HG03039 (cell line): ENCODE data around the gene GSX2.

Source experiments
- ATAC-seq: cut with Tn5 transposase; IDR thresholded peaks from one replicate; pipeline ENCODE4 v1.9.1; 2021; ENCODE audit warnings: mild to moderate bottlenecking, moderate library complexity; ENCODE audit not compliant: unreplicated experiment

The GSX2 gene

GRCh38 chr4:54076673-54077072 is 23.3 kb upstream of the GSX2 start:
- ATAC-seq: no peak

- ATAC-seq: no peak
Observed at GRCh38 chr4:54077812-54078211, 22.2 kb upstream of the GSX2 start.

- ATAC-seq: no peak
Observed at GRCh38 chr4:54082168-54082567, 17.8 kb upstream of the GSX2 start.

GRCh38 chr4:54085284-54085683 is 14.7 kb upstream of the GSX2 start:
- no peak for ATAC-seq

GRCh38 chr4:54089875-54090274 is 10.1 kb upstream of the GSX2 start:
- no peak for ATAC-seq

GRCh38 chr4:54090404-54090803 is 9.6 kb upstream of the GSX2 start:
- no peak for ATAC-seq

GRCh38 chr4:54090804-54091623 is 8.9 kb upstream of the GSX2 start:
- ATAC-seq: no peak

- peak; percentile 45 for ATAC-seq
Observed at GRCh38 chr4:54091637-54092404, 8.1 kb upstream of the GSX2 start.

- no peak for ATAC-seq
Observed at GRCh38 chr4:54092405-54093323, 7.3 kb upstream of the GSX2 start.

GRCh38 chr4:54093324-54094240 is 6.4 kb upstream of the GSX2 start:
- ATAC-seq: no peak

GRCh38 chr4:54094451-54094850 is 5.5 kb upstream of the GSX2 start:
- ATAC-seq: no peak

- ATAC-seq: no peak
Observed at GRCh38 chr4:54095110-54095825, 4.7 kb upstream of the GSX2 start.

- no peak for ATAC-seq
Observed at GRCh38 chr4:54096295-54096962, 3.5 kb upstream of the GSX2 start.

- no peak for ATAC-seq
Observed at GRCh38 chr4:54097152-54097551, 2.8 kb upstream of the GSX2 start.

- no peak for ATAC-seq
Observed at GRCh38 chr4:54098375-54098774, 1.6 kb upstream of the GSX2 start.

- no peak for ATAC-seq
Observed at GRCh38 chr4:54099287-54099747, 646 bp upstream of the GSX2 start.

- ATAC-seq: no peak
Observed at GRCh38 chr4:54100595-54101189, 729 bp downstream of the GSX2 start.
